ENCODE results near the gene NDUFV2.

DNA sequence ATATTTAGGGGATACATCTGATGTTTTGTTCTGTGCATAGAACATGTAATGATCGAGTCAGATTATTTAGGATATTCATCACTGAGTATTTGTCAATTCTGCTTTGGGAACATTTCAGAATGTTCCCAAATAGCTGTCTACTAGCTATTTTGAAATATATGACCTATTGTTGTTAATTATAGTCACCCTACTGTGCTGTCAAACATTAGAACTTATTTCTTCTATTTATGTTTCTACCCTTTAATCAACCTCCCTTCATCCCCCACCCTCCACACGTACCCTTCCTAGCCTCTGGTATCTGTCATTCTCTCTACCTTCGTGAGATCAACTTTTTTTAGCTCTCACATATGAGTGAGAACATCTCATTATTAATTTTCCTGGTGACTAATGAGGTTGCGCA, 75.0 kb downstream of the NDUFV2 start:
- no peak for TF ChIP-seq EZH2 (IDR thresholded peaks at IDR 0.05; ENCODE audit: low read length, unreplicated experiment)
- TF ChIP-seq, protein P1, sequence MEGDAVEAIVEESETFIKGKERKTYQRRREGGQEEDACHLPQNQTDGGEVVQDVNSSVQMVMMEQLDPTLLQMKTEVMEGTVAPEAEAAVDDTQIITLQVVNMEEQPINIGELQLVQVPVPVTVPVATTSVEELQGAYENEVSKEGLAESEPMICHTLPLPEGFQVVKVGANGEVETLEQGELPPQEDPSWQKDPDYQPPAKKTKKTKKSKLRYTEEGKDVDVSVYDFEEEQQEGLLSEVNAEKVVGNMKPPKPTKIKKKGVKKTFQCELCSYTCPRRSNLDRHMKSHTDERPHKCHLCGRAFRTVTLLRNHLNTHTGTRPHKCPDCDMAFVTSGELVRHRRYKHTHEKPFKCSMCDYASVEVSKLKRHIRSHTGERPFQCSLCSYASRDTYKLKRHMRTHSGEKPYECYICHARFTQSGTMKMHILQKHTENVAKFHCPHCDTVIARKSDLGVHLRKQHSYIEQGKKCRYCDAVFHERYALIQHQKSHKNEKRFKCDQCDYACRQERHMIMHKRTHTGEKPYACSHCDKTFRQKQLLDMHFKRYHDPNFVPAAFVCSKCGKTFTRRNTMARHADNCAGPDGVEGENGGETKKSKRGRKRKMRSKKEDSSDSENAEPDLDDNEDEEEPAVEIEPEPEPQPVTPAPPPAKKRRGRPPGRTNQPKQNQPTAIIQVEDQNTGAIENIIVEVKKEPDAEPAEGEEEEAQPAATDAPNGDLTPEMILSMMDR (conservative IDR thresholded peaks at IDR 0.05; ENCODE audit: low read depth, low read length), result no peak
- no peak for TF ChIP-seq EZH2phosphoT487 (IDR thresholded peaks at IDR 0.05; ENCODE audit: borderline replicate concordance, low read length)
